Measurements from ENCODE around the gene ADAT3. TPM values are rescaled to one million over a fixed set of nuclear protein-coding genes. Genes with fewer than 3 reads are reported as not detected.

ADAT3 gene
- total RNA-seq (2022; extraction: Qiagen RNA extraction; ENCODE audit: low read depth) = 2.8 to 6.5 TPM (median 5.9 TPM) in 5 replicates

DNA sequence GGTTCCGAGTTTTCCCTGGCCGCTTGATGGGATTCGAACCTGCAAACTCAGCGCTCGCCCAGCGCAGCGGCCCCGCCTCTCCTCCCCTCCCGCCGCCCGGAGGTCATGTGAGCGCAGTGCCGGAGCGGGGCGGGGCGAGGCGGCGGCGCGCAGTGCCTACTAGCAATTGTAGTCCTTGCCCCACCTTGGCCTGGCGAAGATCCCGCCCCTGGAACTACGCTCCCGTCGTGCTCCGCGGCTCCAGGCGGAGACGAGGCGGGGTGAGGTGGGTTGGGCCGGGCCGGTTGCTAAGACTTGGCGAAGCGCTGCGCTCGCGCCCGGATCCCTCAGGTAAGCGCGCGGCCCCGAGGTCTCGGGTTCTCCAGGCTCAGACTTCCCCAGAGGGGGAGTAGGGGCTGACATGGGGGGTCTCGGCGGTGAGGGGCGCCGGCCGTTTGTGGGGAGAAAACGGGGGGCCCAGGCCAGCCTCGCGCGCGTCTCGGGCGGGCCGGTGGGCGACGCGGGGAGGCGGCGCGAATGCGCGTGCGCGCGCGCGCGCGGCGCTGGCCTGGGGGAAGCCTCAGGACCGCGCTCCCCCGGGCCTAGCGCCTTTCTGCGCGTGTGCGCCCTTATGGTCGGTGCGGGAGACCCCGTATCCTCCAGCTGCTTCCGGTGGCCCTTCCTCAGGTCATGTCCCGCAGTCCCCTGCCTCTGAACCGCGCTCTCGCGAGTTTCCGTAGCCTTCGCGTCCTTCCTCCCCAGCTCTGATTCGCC lies at the start of gene ADAT3, which contains the start of gene SCAMP4:
Gene ADAT3 (plus strand): TSS at position 290 of the 753 bp plus-strand sequence. CDS start 6,649 bp downstream, outside the sequence.
Gene SCAMP4 (plus strand): TSS at position 290 of the 753 bp plus-strand sequence. CDS start 9,621 bp downstream, outside the sequence.

DNA sequence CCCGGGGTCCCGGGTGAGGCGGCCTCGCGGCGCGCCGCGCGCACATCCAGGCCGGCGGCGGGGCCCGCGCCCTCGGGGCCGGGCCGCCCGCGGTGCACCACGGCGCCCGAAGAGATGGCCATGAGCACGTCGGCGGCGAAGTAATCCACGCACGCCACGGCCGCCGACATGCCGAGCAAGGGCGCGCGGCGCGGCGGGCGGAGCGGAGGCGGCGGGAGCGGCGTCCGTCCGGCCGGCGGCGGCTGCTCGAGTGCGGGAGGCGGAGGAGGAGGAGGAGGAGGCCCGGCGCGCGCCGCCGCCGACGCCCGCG lies 41.9 kb upstream of the ADAT3 start, which contains the start of gene KLF16:
Gene KLF16 (minus strand): TSS at position 252 of the 310 bp plus-strand sequence. CDS start 82 bp downstream, at position 170.

DNA sequence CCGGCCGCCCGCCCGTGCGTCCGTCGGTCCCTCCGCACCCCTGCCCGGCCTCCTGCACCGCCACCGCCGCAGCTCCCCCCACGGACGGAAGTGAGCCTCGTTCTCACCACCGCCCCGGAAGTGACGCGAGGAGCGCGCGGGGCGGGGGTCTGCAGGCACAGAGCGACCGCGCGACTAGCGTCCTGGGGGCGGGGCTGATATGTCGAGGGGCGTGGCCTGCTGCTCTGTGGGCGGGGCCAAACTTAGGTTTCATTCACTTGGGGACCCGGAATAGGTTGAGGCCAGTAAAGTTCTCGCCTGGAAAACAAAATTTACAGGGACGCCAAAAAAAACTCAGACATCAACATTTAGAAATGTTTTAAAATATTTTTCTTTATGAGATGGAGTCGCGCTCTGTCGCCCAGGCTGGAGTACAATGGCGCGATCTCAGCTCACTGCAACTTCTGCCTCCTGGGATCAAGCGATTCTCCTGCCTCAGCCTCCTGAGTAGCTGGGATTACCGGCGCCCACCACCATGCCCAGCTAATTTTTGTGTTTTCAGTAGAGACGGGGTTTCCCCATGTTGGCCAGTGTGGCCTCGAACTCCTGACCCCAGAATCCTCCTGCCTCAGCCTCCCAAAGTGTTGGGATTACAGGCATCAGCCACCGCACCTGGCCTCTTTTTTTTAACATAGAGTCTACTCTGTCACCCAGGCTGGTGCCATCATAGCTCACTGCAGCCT lies 19.6 kb upstream of the ADAT3 start, which contains the start of gene ABHD17A:
Gene ABHD17A (minus strand): TSS at position 99 of the 722 bp plus-strand sequence. CDS start 3,930 bp downstream, outside the sequence.

DNA sequence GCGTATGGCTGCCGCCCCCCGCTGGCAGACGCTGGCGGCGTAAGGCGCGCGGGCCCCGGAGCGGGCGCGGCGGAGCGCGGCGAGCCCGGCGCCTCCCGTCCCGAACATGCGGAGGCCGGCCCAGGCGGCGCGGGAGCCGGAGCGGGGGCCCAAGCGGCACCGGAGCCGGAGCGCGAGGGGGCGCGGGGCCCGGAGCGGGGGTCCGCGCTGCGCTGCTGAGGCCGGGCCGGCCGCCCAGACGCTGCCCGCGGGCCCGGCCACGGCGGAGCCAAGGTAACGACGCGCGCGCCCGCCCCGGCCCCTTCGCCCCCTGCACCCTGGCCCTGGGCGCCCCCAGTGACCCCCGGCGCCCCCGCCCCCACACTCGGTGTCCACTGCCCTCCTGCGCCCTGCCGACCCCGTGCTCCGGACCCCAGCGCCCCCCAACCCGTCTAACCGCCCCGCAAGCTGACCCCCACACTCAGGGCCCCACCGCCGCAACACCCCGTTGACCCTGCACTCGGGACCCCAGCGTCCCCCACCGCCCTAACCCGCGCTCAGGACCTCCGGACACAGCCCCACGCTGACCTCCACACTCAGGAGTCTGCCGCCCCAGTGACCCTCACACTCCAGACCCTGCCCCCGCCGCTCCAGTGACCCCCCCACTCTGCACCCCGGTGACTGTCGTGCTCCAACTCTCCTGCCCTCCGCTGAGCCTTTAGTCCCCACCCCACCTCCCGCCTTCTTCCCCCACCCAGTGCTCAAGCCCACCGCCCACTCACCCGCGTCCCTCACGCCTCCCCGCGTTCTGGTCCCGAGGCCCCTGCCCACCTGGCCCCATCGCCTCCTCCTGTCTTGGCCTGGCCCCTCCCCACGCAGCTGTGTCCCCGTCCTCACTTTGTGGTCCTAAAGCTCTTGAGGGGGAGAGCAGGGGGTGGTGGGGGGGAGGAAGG lies 36.2 kb downstream of the ADAT3 start, which contains the start of gene CSNK1G2:
Gene CSNK1G2 (plus strand): TSS at position 27 of the 932 bp plus-strand sequence. CDS start 28,601 bp downstream, outside the sequence.

Other genes with a start within 250 kb of the ADAT3 start
- not detected in 5 replicates for gene ONECUT3, start 151.9 kb upstream of the ADAT3 start, total RNA-seq (2022; extraction: Qiagen RNA extraction; ENCODE audit: low read depth)
- gene ATP8B3, start 93.1 kb upstream of the ADAT3 start, total RNA-seq (2022; extraction: Qiagen RNA extraction; ENCODE audit: low read depth) = 1.8 to 3.8 TPM (median 2.6 TPM) in 5 replicates
- 15.7 to 24.2 TPM (median 21.6 TPM) in 5 replicates for gene REXO1, start 56.9 kb upstream of the ADAT3 start, total RNA-seq (2022; extraction: Qiagen RNA extraction; ENCODE audit: low read depth)
- 13.9 to 32.7 TPM (median 26.1 TPM) in 5 replicates for gene KLF16, start 41.8 kb upstream of the ADAT3 start, total RNA-seq (2022; extraction: Qiagen RNA extraction; ENCODE audit: low read depth)
- 18.9 to 40.1 TPM (median 36.1 TPM) in 5 replicates for gene ABHD17A, start 19.9 kb upstream of the ADAT3 start, total RNA-seq (2022; extraction: Qiagen RNA extraction; ENCODE audit: low read depth)
- gene SCAMP4, start within 50 bp of the ADAT3 start, total RNA-seq (2022; extraction: Qiagen RNA extraction; ENCODE audit: low read depth) = 48.8 to 70.6 TPM (median 53.4 TPM) in 5 replicates
- 34.0 to 52.7 TPM (median 45.9 TPM) in 5 replicates for gene CSNK1G2, start 35.8 kb downstream of the ADAT3 start, total RNA-seq (2022; extraction: Qiagen RNA extraction; ENCODE audit: low read depth)
- 29.0 to 46.4 TPM (median 39.8 TPM) in 5 replicates for gene BTBD2, start 110.3 kb downstream of the ADAT3 start, total RNA-seq (2022; extraction: Qiagen RNA extraction; ENCODE audit: low read depth)
- 31.0 to 59.6 TPM (median 51.3 TPM) in 5 replicates for gene MKNK2, start 145.8 kb downstream of the ADAT3 start, total RNA-seq (2022; extraction: Qiagen RNA extraction; ENCODE audit: low read depth)
- gene MOB3A, start 190.9 kb downstream of the ADAT3 start, total RNA-seq (2022; extraction: Qiagen RNA extraction; ENCODE audit: low read depth) = 8.8 to 11.4 TPM (median 9.8 TPM) in 5 replicates
- 0.17 to 0.66 TPM (median 0.41 TPM) in 5 replicates for gene IZUMO4, start 191.5 kb downstream of the ADAT3 start, total RNA-seq (2022; extraction: Qiagen RNA extraction; ENCODE audit: low read depth)
- gene AP3D1, start 246.2 kb downstream of the ADAT3 start, total RNA-seq (2022; extraction: Qiagen RNA extraction; ENCODE audit: low read depth) = 63.9 to 77.3 TPM (median 73.9 TPM) in 5 replicates